ENCODE measurements around the gene PAPPA2. TPM values are rescaled to one million over a fixed set of nuclear protein-coding genes. Genes with fewer than 3 reads are reported as not detected.

Gene PAPPA2
- total and polyA plus RNA-seq, 3 experiments from 2014 or later = 0.29 to 0.55 TPM; not detected in 1

DNA sequence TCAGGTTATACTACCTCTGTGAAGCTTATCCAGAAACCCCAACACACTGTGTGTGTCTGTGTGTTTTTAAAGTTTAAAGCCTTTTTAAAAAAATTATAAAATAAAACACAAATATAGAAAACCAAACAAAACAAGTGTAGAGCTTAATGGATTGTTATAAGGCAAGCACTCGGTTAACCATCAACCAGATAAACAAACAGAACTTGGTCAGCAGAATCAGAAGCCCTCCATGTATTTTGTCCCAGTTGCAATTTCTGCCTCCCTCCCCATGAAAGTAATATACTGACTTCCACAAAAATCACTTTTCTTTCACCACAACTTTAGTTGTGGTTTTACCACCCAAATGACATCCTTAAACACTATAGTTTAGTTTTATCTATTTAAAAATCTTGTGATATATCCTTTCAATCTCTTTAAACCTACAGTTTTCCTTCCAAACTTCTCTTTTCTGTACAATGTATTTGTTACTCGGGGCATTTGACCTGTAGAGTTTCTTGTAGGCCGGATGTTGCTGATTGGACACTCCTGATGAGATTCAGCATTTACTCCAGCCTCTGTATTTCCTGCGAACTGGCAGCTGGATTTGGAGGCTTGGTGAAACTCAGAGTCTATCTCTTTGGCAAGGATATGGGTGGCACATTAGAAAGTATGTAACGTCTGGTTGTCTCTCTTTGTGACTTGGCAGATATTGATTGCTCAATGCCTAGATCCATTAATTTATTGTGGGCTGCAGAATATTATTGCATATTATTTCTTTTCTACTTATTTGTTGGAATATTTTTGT is 8.6 kb downstream of the PAPPA2 start:
- no peaks in the 10 kb centered on the region for H3K27me3 ChIP-seq (ENCODE audit: insufficient read depth, low read length, poor library complexity, severe bottlenecking)
- no peak overlapping the region for H3K27ac ChIP-seq (ENCODE audit: low read depth, low read length)
- no peaks in the 10 kb centered on the region for H3K4me1 Mint-ChIP-seq
- ChIA-PET CTCF (interaction anchor here (0.6 kb wide), 1 partner anchor 10 kb away, joined by 3 read pairs; no protein-coding TSS in a partner anchor), POLR2A (no interaction called here)
- H3K4me3 ChIP-seq (ENCODE audit: low read length) = no peak overlapping the region
- H3K9me3 Mint-ChIP-seq = peaks cover 0 to 9% (median 0%) of the 10 kb centered on the region in 5 donors
- no peaks in the 10 kb centered on the region for H3K36me3 Mint-ChIP-seq
- no peaks in the 10 kb centered on the region for H3K9me3 ChIP-seq (ENCODE audit: low read length)
- DNase-seq = no peak
- peaks cover 0 to 2% of the 10 kb centered on the region in 2 donors for H3K27me3 Mint-ChIP-seq
- no peak overlapping the region for H3K27ac Mint-ChIP-seq
- no peaks in the 10 kb centered on the region for H3K4me1 ChIP-seq (ENCODE audit: insufficient read depth, low read length)
- no peak overlapping the region for H3K4me3 Mint-ChIP-seq
- no peaks in the 10 kb centered on the region for H3K36me3 ChIP-seq (ENCODE audit: insufficient read depth, low read length)

DNA sequence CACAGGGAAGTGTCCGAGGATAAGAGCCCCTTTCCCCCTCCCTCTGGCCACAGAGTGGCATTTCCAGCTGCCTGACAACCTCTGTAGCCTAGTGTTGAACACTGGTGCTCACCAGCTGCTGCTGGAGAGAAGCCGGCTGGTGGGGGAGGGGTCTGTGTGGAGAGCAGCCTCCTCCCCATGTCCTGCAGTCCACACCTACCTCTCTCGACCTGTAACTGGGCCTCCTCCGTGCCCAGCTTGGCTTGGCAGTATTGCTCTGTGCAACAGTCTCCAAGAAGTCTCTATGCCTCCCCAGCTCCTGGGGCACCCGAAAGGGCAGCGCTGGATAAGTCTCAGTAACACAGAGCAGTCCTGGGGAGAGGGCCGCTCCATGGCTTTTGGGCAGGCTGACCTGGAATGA is 17.0 kb downstream of the PAPPA2 start:
- peaks cover 0 to 3% (median 0%) of the 10 kb centered on the region in 5 donors for H3K9me3 Mint-ChIP-seq
- H3K9me3 ChIP-seq (ENCODE audit: low read length) = no peaks in the 10 kb centered on the region
- H3K4me3 Mint-ChIP-seq = no peak overlapping the region
- H3K27me3 ChIP-seq (ENCODE audit: insufficient read depth, low read length, poor library complexity, severe bottlenecking) = no peaks in the 10 kb centered on the region
- no peaks in the 10 kb centered on the region for H3K36me3 ChIP-seq (ENCODE audit: insufficient read depth, low read length)
- H3K36me3 Mint-ChIP-seq = no peaks in the 10 kb centered on the region
- H3K27me3 Mint-ChIP-seq = peaks cover 0 to 2% of the 10 kb centered on the region in 2 donors
- no peaks in the 10 kb centered on the region for H3K4me1 ChIP-seq (ENCODE audit: insufficient read depth, low read length)
- no peak overlapping the region for H3K27ac Mint-ChIP-seq
- H3K27ac ChIP-seq (ENCODE audit: low read depth, low read length) = no peak overlapping the region
- no peak overlapping the region for H3K4me3 ChIP-seq (ENCODE audit: low read length)
- POLR2A ChIA-PET = no interaction called here
- no peaks in the 10 kb centered on the region for H3K4me1 Mint-ChIP-seq
- CTCF ChIA-PET = no interaction called here
- DNase-seq = no peak

DNA sequence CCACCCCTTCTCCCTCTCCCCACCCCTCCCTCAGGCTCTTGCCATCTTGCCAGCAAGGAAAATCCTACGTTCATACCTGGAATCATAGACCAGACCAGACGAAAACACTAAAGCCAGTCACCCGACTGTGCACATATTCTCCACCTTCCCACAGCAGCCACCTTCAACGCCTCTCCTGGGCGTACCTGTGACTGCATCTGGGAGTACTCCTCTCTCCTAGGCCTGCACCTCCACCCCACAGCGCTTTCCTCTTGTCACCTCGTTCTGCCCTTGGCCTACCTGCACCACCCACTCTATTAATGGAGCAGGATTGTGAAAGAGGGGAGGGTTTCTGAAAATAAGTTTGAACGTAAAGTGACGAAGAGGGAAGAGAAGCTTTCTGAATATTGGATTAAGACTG is 17.8 kb downstream of the PAPPA2 start:
- CTCF ChIA-PET = interaction anchor here (0.9 to 1.3 kb wide), 2 partner anchors 9 to 13 kb away, joined by 3 read pairs; no protein-coding TSS in a partner anchor
- Histone ChIP-seq H3K4me1 (ENCODE audit: insufficient read depth, low read length) (no peaks in the 10 kb centered on the region), H3K27ac (ENCODE audit: low read depth, low read length) (no peak overlapping the region), H3K27me3 (ENCODE audit: insufficient read depth, low read length, poor library complexity, severe bottlenecking) (no peaks in the 10 kb centered on the region), H3K4me3 (ENCODE audit: low read length) (no peak overlapping the region), H3K36me3 (ENCODE audit: insufficient read depth, low read length) (no peaks in the 10 kb centered on the region), H3K9me3 (ENCODE audit: low read length) (no peaks in the 10 kb centered on the region)
- H3K27me3 Mint-ChIP-seq = peaks cover 0 to 2% of the 10 kb centered on the region in 2 donors
- POLR2A ChIA-PET = no interaction called here
- H3K4me1 Mint-ChIP-seq = no peaks in the 10 kb centered on the region
- DNase-seq = no peak
- no peak overlapping the region for H3K4me3 Mint-ChIP-seq
- H3K27ac Mint-ChIP-seq = no peak overlapping the region
- peaks cover 0 to 3% (median 0%) of the 10 kb centered on the region in 5 donors for H3K9me3 Mint-ChIP-seq
- no peaks in the 10 kb centered on the region for H3K36me3 Mint-ChIP-seq

DNA sequence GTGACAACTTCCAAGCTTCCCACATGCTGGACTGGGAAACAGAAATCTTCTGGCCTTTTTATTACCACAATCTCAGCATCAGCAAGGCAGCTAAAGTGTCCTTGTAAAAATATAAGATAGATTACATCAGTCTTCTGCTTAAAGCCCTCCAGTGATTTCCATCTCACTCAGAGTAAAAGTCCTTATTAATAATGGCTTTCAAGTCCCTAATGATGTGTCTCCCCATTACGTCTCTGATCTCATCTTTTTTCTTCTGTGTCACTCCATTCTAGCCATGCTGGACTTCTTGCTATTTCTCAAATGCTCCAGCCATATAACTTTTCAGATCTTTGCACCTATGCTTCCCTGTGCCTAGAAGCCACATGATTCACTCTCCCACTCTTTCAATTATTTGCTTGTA is 22.1 kb downstream of the PAPPA2 start:
- CTCF ChIA-PET = no interaction called here
- H3K4me1 Mint-ChIP-seq = no peaks in the 10 kb centered on the region

DNA sequence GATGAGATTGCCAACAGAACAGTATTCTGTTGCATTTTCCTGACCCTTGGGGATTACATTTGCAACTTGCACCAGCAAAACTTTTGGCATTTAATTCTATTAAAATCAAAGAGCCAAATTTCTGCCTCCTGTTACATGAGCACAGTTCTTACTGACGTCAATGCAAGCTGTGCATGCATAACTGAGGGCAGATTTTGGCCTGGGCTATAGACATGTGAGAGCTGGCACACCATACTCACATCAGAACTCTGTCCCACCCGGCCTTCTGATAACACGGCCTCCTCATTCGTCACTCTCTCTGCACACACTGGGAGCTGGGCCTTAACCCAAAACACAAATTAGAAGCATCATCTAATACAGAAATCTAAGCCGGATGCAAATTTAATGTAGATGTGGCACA is 31.5 kb downstream of the PAPPA2 start:
- Histone ChIP-seq H3K4me1 (ENCODE audit: insufficient read depth, low read length) (no peaks in the 10 kb centered on the region), H3K9me3 (ENCODE audit: low read length) (no peaks in the 10 kb centered on the region), H3K27ac (ENCODE audit: low read depth, low read length) (no peak overlapping the region), H3K4me3 (ENCODE audit: low read length) (no peak overlapping the region), H3K27me3 (ENCODE audit: insufficient read depth, low read length, poor library complexity, severe bottlenecking) (no peaks in the 10 kb centered on the region), H3K36me3 (ENCODE audit: insufficient read depth, low read length) (no peaks in the 10 kb centered on the region)
- no peaks in the 10 kb centered on the region for H3K36me3 Mint-ChIP-seq
- peaks cover 0 to 1% of the 10 kb centered on the region in 2 donors for H3K27me3 Mint-ChIP-seq
- no peak overlapping the region for H3K27ac Mint-ChIP-seq
- H3K4me1 Mint-ChIP-seq = no peaks in the 10 kb centered on the region
- H3K4me3 Mint-ChIP-seq = no peak overlapping the region
- DNase-seq = no peak
- CTCF ChIA-PET = interaction anchor here (1.3 kb wide), 1 partner anchor 13 kb away, joined by 3 read pairs; no protein-coding TSS in a partner anchor
- peaks cover 0 to 4% (median 0%) of the 10 kb centered on the region in 5 donors for H3K9me3 Mint-ChIP-seq
- POLR2A ChIA-PET = no interaction called here

More for the DNA sequence above, 22.1 kb downstream of the PAPPA2 start:
- Histone ChIP-seq H3K27ac (ENCODE audit: low read depth, low read length) (no peak overlapping the region), H3K9me3 (ENCODE audit: low read length) (no peaks in the 10 kb centered on the region), H3K36me3 (ENCODE audit: insufficient read depth, low read length) (no peaks in the 10 kb centered on the region), H3K4me3 (ENCODE audit: low read length) (no peak overlapping the region), H3K4me1 (ENCODE audit: insufficient read depth, low read length) (no peaks in the 10 kb centered on the region), H3K27me3 (ENCODE audit: insufficient read depth, low read length, poor library complexity, severe bottlenecking) (no peaks in the 10 kb centered on the region)
- Mint-ChIP-seq H3K27me3 (peaks cover 0 to 2% of the 10 kb centered on the region in 2 donors), H3K4me3 (no peak overlapping the region), H3K36me3 (no peaks in the 10 kb centered on the region), H3K27ac (no peak overlapping the region), H3K9me3 (no peaks in the 10 kb centered on the region)
- POLR2A ChIA-PET = no interaction called here
- DNase-seq = no peak

DNA sequence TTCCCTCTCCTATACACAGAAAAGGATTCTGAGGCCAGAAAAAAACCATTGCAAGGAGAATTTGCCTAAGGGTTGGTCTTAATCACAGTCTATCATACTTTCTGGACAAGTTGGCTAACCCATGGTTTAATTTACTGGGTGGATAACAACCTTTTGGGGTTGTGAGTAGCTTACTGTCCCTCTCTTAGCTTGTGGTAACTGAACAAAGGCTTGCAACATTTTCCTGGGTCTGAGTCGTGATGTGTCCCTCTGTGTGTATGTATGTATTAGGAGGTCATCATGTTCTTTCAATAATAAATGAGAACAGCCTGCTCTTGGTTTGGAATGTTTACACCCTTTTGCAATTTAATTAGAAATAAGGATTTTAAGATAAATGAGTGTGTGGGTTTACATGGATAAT is 36.7 kb downstream of the PAPPA2 start:
- Histone ChIP-seq H3K4me3 (ENCODE audit: low read length) (no peak overlapping the region), H3K36me3 (ENCODE audit: insufficient read depth, low read length) (no peaks in the 10 kb centered on the region), H3K9me3 (ENCODE audit: low read length) (no peaks in the 10 kb centered on the region), H3K27ac (ENCODE audit: low read depth, low read length) (no peak overlapping the region), H3K27me3 (ENCODE audit: insufficient read depth, low read length, poor library complexity, severe bottlenecking) (no peaks in the 10 kb centered on the region), H3K4me1 (ENCODE audit: insufficient read depth, low read length) (no peaks in the 10 kb centered on the region)
- DNase-seq = no peak
- Mint-ChIP-seq H3K27ac (no peak overlapping the region), H3K4me1 (no peaks in the 10 kb centered on the region), H3K9me3 (peaks cover 0 to 5% (median 2%) of the 10 kb centered on the region in 5 donors), H3K4me3 (no peak overlapping the region), H3K36me3 (no peaks in the 10 kb centered on the region), H3K27me3 (peaks cover 1 to 4% of the 10 kb centered on the region in 2 donors)
- POLR2A ChIA-PET = no interaction called here
- CTCF ChIA-PET = no interaction called here

DNA sequence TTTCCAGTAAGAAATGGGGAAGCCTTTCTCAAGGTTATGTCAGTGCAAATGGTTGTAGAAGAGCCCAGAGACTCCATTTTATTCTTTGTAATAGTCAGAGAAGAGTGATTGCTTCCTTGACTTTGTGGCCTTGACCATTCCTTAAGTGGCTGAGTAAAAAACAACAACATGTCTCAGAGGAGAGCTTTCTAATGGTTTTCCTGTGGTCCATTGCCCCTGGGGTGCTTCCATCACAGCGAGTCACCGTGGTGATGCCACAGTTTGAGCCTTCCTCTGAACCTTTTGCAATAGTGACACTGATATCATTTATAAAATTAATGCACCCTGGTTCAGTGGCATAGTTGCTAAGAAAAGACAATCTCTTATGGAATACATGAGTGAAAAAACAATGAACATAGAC is 38.6 kb downstream of the PAPPA2 start:
- Histone ChIP-seq H3K9me3 (ENCODE audit: low read length) (no peaks in the 10 kb centered on the region), H3K27me3 (ENCODE audit: insufficient read depth, low read length, poor library complexity, severe bottlenecking) (no peaks in the 10 kb centered on the region), H3K4me1 (ENCODE audit: insufficient read depth, low read length) (no peaks in the 10 kb centered on the region), H3K4me3 (ENCODE audit: low read length) (no peak overlapping the region), H3K36me3 (ENCODE audit: insufficient read depth, low read length) (no peaks in the 10 kb centered on the region), H3K27ac (ENCODE audit: low read depth, low read length) (no peak overlapping the region)
- Mint-ChIP-seq H3K4me1 (no peaks in the 10 kb centered on the region), H3K27me3 (peaks cover 1 to 14% of the 10 kb centered on the region in 2 donors), H3K4me3 (no peak overlapping the region), H3K9me3 (peaks cover 0 to 5% (median 2%) of the 10 kb centered on the region in 5 donors), H3K27ac (no peak overlapping the region), H3K36me3 (no peaks in the 10 kb centered on the region)
- DNase-seq = no peak
- CTCF ChIA-PET = no interaction called here
- POLR2A ChIA-PET = no interaction called here

DNA sequence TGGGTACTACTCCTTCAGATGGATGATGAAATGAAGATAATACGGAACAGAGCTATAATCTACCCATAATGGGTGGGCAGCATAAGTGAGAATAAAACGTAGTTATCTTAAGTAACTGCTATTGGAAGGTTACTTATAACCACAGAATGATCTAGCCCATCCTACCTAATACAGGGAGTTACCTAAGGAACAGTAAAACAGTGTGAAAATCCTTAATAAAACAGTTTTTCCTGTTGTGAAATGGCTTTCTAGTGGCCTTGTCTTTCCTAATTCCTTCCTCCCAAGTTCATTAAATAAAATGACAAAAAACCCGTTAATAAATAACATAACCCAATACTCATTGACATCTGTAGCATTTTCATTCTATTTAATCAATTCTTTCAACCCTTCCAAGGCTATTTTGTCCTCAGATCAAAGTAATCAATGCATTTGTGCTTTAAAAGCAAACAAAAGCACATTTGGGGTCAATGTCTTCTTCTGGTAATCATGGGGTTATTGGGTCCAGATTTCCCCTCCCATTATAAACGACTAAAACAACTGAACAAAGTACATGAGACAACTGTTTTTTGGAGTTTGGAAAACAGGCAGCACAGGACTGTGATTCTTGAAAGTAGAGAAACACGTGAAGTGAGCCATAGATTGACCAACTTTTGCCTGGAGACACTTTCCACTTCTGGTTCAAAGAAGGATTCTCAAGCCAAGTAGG is 42.0 kb downstream of the PAPPA2 start:
- POLR2A ChIA-PET = no interaction called here
- CTCF ChIA-PET = no interaction called here

More for the DNA sequence above, 42.0 kb downstream of the PAPPA2 start:
- peaks cover 0 to 19% of the 10 kb centered on the region in 2 donors for H3K27me3 Mint-ChIP-seq
- no peaks in the 10 kb centered on the region for H3K9me3 ChIP-seq (ENCODE audit: low read length)
- no peaks in the 10 kb centered on the region for H3K27me3 ChIP-seq (ENCODE audit: insufficient read depth, low read length, poor library complexity, severe bottlenecking)
- no peak overlapping the region for H3K27ac Mint-ChIP-seq
- H3K4me3 Mint-ChIP-seq = no peak overlapping the region
- no peak overlapping the region for H3K27ac ChIP-seq (ENCODE audit: low read depth, low read length)
- no peak for DNase-seq
- H3K4me1 ChIP-seq (ENCODE audit: insufficient read depth, low read length) = no peaks in the 10 kb centered on the region
- H3K36me3 ChIP-seq (ENCODE audit: insufficient read depth, low read length) = no peaks in the 10 kb centered on the region
- H3K9me3 Mint-ChIP-seq = peaks cover 0 to 5% (median 3%) of the 10 kb centered on the region in 5 donors
- no peaks in the 10 kb centered on the region for H3K4me1 Mint-ChIP-seq
- no peak overlapping the region for H3K4me3 ChIP-seq (ENCODE audit: low read length)
- H3K36me3 Mint-ChIP-seq = no peaks in the 10 kb centered on the region

Measured in CD8-positive, alpha-beta memory T cell (primary cell).